MM.1S (cell line): Measurements from ENCODE around the gene AK4.

ENCODE experiments used
- CTCF ChIP-seq: fragments of 300-600 bp; sonication (generic); IDR thresholded peaks from 2 replicates; pipeline ENCODE4 v1.5.1; 2016; ENCODE audit warnings: antibody characterized with exemption, low read length, mixed read lengths
- EZH2 ChIP-seq: fragments of 300-600 bp; sonication (generic); optimal IDR thresholded peaks from 2 replicates; pipeline ENCODE3; 2017; ENCODE audit warnings: low read depth, mild to moderate bottlenecking, antibody characterized with exemption, low read length, mixed read lengths
- EZH2phosphoT487 ChIP-seq: fragments of 300-600 bp; sonication (generic); IDR thresholded peaks from 2 replicates; pipeline ENCODE4 v1.6.1; 2018; ENCODE audit warnings: antibody characterized with exemption, low read length

- TF ChIP-seq CTCF = no peak
- TF ChIP-seq EZH2 = no peak
- no peak for TF ChIP-seq EZH2phosphoT487
Measured at GRCh38 chr1:65149351-65150107, 1.5 kb downstream of the AK4 start.
